Keratinocyte (primary cell): ENCODE data around the gene MUC4. TPM values are rescaled to one million over a fixed set of nuclear protein-coding genes. Genes with fewer than 3 reads are reported as not detected.

ENCODE experiments used
- DNase-seq: peaks from one replicate; pipeline ENCODE4 v3.0.0-alpha.2; 2011; ENCODE audit warnings: low read depth, missing footprints, low spot score
- FAIRE-seq: peaks from 2 replicates; lab custom pipeline; 2011; peaks lifted over from hg19 to GRCh38; lab: Jason Lieb, UNC
- H2AFZ ChIP-seq: 2 replicates; pipeline ENCODE4 v1.6.0; 2012; ENCODE audit warnings: low read length, control low read depth, inconsistent platforms; ENCODE audit not compliant: control insufficient read depth
- H3K27ac ChIP-seq: 2 replicates; pipeline ENCODE4 v1.5.1; 2011; ENCODE audit warnings: low read length; ENCODE audit not compliant: control insufficient read depth, insufficient read depth
- H3K27me3 ChIP-seq: 3 replicates; pipeline ENCODE4 v1.6.0; 2011; ENCODE audit warnings: low read length; ENCODE audit not compliant: control insufficient read depth, insufficient read depth; ENCODE audit errors: extremely low read depth
- H3K36me3 ChIP-seq, 2 experiments: 2 replicates in 1 of 2; 3 replicates in 1 of 2; pipeline ENCODE4 v1.5.1; 2011; ENCODE audit warnings: low read length in 2 of 2, mild to moderate bottlenecking in 1 of 2; ENCODE audit not compliant: control insufficient read depth in 2 of 2, insufficient read depth in 2 of 2; ENCODE audit errors: extremely low read depth in 1 of 2
- H3K4me1 ChIP-seq: 3 replicates; pipeline ENCODE4 v1.5.1; 2011; ENCODE audit warnings: low read length; ENCODE audit not compliant: control insufficient read depth, insufficient read depth; ENCODE audit errors: extremely low read depth
- H3K4me2 ChIP-seq: 3 replicates; pipeline ENCODE4 v1.6.0; 2011; ENCODE audit warnings: low read depth, low read length; ENCODE audit not compliant: control insufficient read depth, insufficient read depth; ENCODE audit errors: extremely low read depth
- H3K4me3 ChIP-seq, 3 experiments: fragments of 200-600 bp in 1 of 3; sonication (generic) in 1 of 3; 2 replicates in 2 of 3; 3 replicates in 1 of 3; pipeline ENCODE4 v1.5.1; 2011 to 2016; ENCODE audit warnings: low read length in 3 of 3, mild to moderate bottlenecking in 3 of 3, control low read depth in 2 of 3, inconsistent platforms in 1 of 3, low read depth in 1 of 3, mixed read lengths in 1 of 3, mixed run types in 1 of 3, moderate library complexity in 1 of 3; ENCODE audit not compliant: control insufficient read depth in 2 of 3, insufficient read depth in 2 of 3; ENCODE audit errors: extremely low read depth in 1 of 3
- H3K79me2 ChIP-seq: 2 replicates; pipeline ENCODE4 v1.6.0; 2012; ENCODE audit warnings: low read length; ENCODE audit not compliant: control insufficient read depth, insufficient read depth
- H3K9ac ChIP-seq: 3 replicates; pipeline ENCODE4 v1.6.0; 2011; ENCODE audit warnings: low read length; ENCODE audit not compliant: control insufficient read depth, insufficient read depth; ENCODE audit errors: extremely low read depth
- H3K9me1 ChIP-seq: 3 replicates; pipeline ENCODE4 v1.6.0; 2011; ENCODE audit warnings: low read length; ENCODE audit not compliant: control insufficient read depth, insufficient read depth; ENCODE audit errors: extremely low read depth
- H3K9me3 ChIP-seq: 2 replicates; pipeline ENCODE4 v1.5.1; 2012; ENCODE audit warnings: low read depth, low read length; ENCODE audit not compliant: control insufficient read depth
- H4K20me1 ChIP-seq: 3 replicates; pipeline ENCODE4 v1.6.0; 2011; ENCODE audit warnings: low read length; ENCODE audit not compliant: control insufficient read depth, insufficient read depth; ENCODE audit errors: extremely low read depth
- EZH2 ChIP-seq: IDR thresholded peaks from one replicate; pipeline ENCODE4 v1.6.1; 2012; ENCODE audit warnings: inconsistent platforms, mild to moderate bottlenecking, low read length, moderate library complexity
- dilution Hi-C: fragments of 300-500 bp; cut with MboI; formaldehyde crosslinking; loops from one replicate; pipeline ENCODE4 v1.7.0; 2020; ENCODE audit warnings: low sequenced_read_pairs; ENCODE audit not compliant: extremely low pct_ligation_motif_present
- polyA plus RNA-seq, 5 experiments: library from polyadenylated mRNA; depleted of rRNA in 3 of 5; stranded (reverse) in 3 of 5; stranded (forward) in 1 of 5; unstranded in 1 of 5; fragments of >200 nt; gene quantifications; 1 replicate in 1 of 5; 2 replicates in 3 of 5; 3 replicates in 1 of 5; pipeline versions ENCODE4 v1.2.1 to v1.2.3, GENCODE V29; 2011 to 2012; ENCODE audit warnings: missing spikeins in 2 of 5, low read depth in 1 of 5, low replicate concordance in 1 of 5
- TF ChIP-seq, protein P1 (sequence below), 3 experiments: IDR thresholded peaks in 1 of 3; conservative IDR thresholded peaks in 1 of 3; optimal IDR thresholded peaks in 1 of 3; 2 replicates in 2 of 3; 3 replicates in 1 of 3; pipeline versions ENCODE3 to v1.5.1; 2011; ENCODE audit warnings: low read length in 3 of 3, mild to moderate bottlenecking in 3 of 3, moderate library complexity in 2 of 3, control low read depth in 1 of 3, inconsistent platforms in 1 of 3; ENCODE audit not compliant: insufficient read depth in 2 of 3; ENCODE audit errors: extremely low read depth in 1 of 3

Gene MUC4
- polyA plus RNA-seq, 1 donor (not counting 4 experiments of a cell fraction or from before 2014, with no cell fraction given): not detected

DNA sequence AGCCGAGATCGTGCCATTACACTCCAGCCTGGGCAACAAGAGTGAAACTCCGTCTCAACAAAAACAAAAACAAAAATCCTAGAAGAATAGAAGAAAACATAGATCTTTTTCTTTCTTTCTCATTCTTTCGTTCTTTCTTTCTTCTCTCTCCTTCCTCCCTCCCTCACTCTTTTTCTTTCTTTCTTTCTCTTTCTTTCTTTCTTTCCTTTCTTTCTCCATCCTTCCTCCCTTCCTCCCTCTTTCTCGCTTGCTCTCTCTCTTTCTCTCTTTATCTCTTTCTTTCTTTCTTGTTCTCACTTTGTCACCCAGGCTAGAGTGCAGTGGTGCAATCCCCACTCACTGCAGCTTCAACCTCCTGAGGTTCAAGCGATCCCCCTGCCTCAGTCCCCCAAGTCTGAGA lies 33.8 kb upstream of the MUC4 start:
- H3K4me1 ChIP-seq: no peaks in the 10 kb centered on the region
- H3K9ac ChIP-seq: no peak overlapping the region
- no peak for DNase-seq
- no peak overlapping the region for H3K4me3 ChIP-seq
- no peak overlapping the region for H2AFZ ChIP-seq
- H3K27me3 ChIP-seq: no peaks in the 10 kb centered on the region
- no peak overlapping the region for H3K4me2 ChIP-seq
- H3K9me3 ChIP-seq: no peaks in the 10 kb centered on the region
- H3K36me3 ChIP-seq: no peaks in the 10 kb centered on the region
- H3K9me1 ChIP-seq: no peaks in the 10 kb centered on the region
- no peaks in the 10 kb centered on the region for H4K20me1 ChIP-seq
- no peak overlapping the region for H3K27ac ChIP-seq
- no peak for FAIRE-seq
- H3K79me2 ChIP-seq: no peaks in the 10 kb centered on the region
- dilution Hi-C loops: no loop called here
- TF ChIP-seq EZH2: no peak
- TF ChIP-seq, protein P1, sequence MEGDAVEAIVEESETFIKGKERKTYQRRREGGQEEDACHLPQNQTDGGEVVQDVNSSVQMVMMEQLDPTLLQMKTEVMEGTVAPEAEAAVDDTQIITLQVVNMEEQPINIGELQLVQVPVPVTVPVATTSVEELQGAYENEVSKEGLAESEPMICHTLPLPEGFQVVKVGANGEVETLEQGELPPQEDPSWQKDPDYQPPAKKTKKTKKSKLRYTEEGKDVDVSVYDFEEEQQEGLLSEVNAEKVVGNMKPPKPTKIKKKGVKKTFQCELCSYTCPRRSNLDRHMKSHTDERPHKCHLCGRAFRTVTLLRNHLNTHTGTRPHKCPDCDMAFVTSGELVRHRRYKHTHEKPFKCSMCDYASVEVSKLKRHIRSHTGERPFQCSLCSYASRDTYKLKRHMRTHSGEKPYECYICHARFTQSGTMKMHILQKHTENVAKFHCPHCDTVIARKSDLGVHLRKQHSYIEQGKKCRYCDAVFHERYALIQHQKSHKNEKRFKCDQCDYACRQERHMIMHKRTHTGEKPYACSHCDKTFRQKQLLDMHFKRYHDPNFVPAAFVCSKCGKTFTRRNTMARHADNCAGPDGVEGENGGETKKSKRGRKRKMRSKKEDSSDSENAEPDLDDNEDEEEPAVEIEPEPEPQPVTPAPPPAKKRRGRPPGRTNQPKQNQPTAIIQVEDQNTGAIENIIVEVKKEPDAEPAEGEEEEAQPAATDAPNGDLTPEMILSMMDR (optimal IDR thresholded peaks at IDR 0.05 in 1 of 3, IDR thresholded peaks at IDR 0.05 in 1 of 3, conservative IDR thresholded peaks at IDR 0.05 in 1 of 3; ENCODE audit: extremely low read depth in 1 of 3, insufficient read depth in 2 of 3, low read length in 3 of 3): no peak

DNA sequence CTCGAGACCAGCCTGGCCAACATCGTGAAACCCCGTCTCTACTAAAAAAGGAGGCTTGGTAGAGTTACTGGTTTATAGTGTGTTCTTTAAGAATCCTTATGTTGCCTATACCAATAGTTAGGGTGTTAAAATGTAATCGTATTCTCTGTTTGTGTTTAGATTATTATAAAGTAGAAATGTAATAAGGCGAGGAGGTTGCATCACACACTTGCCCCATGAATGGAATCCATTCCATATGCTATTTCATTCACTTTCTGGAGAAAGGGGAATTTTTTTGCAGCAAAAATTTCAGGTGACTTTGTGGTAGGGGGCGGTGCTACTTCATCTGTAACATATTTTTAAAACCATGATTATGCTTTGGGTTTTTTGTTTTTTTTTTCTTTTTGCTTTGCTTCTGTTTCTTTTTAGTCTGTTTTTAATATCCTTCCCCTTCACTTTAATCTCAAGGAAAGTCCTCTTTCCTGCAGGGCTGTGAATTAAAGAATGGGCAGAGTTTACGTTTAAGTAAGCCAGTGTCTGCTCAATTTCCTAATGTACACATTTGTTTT lies 33.0 kb upstream of the MUC4 start:
- Histone ChIP-seq H3K9ac (no peak overlapping the region), H3K9me1 (no peaks in the 10 kb centered on the region), H3K27me3 (peaks cover under 1% of the 10 kb centered on the region), H2AFZ (no peak overlapping the region), H3K4me1 (no peaks in the 10 kb centered on the region), H3K79me2 (no peaks in the 10 kb centered on the region), H3K4me2 (no peak overlapping the region), H3K27ac (no peak overlapping the region), H3K36me3 (no peaks in the 10 kb centered on the region), H4K20me1 (no peaks in the 10 kb centered on the region), H3K4me3 (no peak overlapping the region), H3K9me3 (no peaks in the 10 kb centered on the region)
- TF ChIP-seq, protein P1 (optimal IDR thresholded peaks at IDR 0.05 in 1 of 3, IDR thresholded peaks at IDR 0.05 in 1 of 3, conservative IDR thresholded peaks at IDR 0.05 in 1 of 3; ENCODE audit: extremely low read depth in 1 of 3, insufficient read depth in 2 of 3, low read length in 3 of 3): no peak
- TF ChIP-seq EZH2: no peak
- FAIRE-seq (no peak), DNase-seq (no peak)
- dilution Hi-C loops: no loop called here
